Erythroblast (primary cell): Measurements from ENCODE around the gene ILF3.

Source experiments
- GATA1 ChIP-seq: IDR thresholded peaks from 2 replicates; pipeline ENCODE4 v1.6.1; 2011; ENCODE audit warnings: low read depth, mild to moderate bottlenecking, control low read depth, low read length, moderate library complexity
- POLR2A ChIP-seq: IDR thresholded peaks from 2 replicates; pipeline ENCODE4 v1.6.1; 2011; ENCODE audit warnings: mild to moderate bottlenecking, low read length

GRCh38 chr19:10682397-10683063 lies 28.4 kb downstream of the ILF3 start:
- no peak for TF ChIP-seq POLR2A
- no peak for TF ChIP-seq GATA1
